Upper lobe of left lung (tissue), 4 donors: ENCODE results near the gene OR13J1.
"Not testable (repeated sequence)": the region's sequence is repeated elsewhere in the genome, so short reads cannot be mapped to it uniquely, and the experiment has no call there.

Source experiments
- EP300 ChIP-seq, 4 donors: sonication (generic); formaldehyde crosslinking; IDR thresholded peaks; one replicate each; pipeline ENCODE4 v1.5.1; 2017; ENCODE audit warnings: antibody characterized with exemption in 4 of 4, control low read depth in 2 of 4
- POLR2A ChIP-seq, 4 donors: fragments of 450-650 bp; IDR thresholded peaks; one replicate each; pipeline ENCODE4 v1.5.1; 2016 to 2017; ENCODE audit warnings: antibody characterized with exemption in 4 of 4, mild to moderate bottlenecking in 2 of 4
- POLR2AphosphoS5 ChIP-seq, 2 donors: sonication (generic); formaldehyde crosslinking; IDR thresholded peaks; one replicate each; pipeline ENCODE4 v1.5.1; 2017; ENCODE audit warnings: antibody characterized with exemption in 2 of 2
- TF ChIP-seq, protein P1 (sequence below), 6 experiments: fragments of 450-650 bp in 4 of 6; fragments of 200-600 bp in 2 of 6; sonication (generic) in 2 of 6; IDR thresholded peaks; one replicate each; pipeline ENCODE4 v1.5.1; 2016 to 2019; ENCODE audit warnings: antibody characterized with exemption in 6 of 6

DNA sequence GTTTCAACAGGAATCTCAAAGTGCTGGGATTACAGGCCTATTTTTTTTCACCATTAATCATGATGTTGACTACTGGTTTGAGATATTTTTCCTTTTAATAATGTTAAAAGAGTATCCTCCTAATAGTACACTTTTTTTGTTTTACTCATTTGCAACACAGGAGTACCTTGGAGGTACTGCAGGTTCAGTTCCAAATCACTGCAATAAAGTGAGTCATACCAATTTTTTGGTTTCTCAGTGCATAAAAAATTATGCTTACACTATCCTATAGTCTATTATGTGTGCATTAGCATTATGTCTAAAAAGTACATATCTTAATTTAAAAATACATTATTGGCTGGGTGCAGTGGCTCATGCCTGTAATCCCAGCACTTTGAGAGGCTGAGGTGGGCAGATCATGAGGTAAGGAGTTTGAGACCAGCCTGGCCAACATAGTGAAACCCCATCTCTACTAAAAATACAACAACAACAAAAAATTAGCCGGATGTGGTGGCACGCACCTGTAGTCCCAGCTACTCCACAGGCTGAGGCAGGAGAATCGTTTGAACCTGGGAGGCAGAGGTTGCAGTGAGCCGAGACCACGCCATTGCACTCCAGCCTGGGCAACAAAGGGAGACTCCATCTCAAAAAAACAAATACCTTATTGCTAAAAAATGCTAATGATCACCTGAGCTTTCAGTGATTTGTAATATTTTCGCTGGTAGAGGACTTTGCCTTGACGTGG, 27.3 kb upstream of the OR13J1 start:
- TF ChIP-seq POLR2A, EP300, POLR2AphosphoS5 (IDR thresholded peaks at IDR 0.05): not testable (repeated sequence)
- TF ChIP-seq, protein P1, sequence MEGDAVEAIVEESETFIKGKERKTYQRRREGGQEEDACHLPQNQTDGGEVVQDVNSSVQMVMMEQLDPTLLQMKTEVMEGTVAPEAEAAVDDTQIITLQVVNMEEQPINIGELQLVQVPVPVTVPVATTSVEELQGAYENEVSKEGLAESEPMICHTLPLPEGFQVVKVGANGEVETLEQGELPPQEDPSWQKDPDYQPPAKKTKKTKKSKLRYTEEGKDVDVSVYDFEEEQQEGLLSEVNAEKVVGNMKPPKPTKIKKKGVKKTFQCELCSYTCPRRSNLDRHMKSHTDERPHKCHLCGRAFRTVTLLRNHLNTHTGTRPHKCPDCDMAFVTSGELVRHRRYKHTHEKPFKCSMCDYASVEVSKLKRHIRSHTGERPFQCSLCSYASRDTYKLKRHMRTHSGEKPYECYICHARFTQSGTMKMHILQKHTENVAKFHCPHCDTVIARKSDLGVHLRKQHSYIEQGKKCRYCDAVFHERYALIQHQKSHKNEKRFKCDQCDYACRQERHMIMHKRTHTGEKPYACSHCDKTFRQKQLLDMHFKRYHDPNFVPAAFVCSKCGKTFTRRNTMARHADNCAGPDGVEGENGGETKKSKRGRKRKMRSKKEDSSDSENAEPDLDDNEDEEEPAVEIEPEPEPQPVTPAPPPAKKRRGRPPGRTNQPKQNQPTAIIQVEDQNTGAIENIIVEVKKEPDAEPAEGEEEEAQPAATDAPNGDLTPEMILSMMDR (IDR thresholded peaks at IDR 0.05) = not testable (repeated sequence)
